ENCODE data around the gene ASXL1.
"Not testable (repeated sequence)": the region's sequence is repeated elsewhere in the genome, so short reads cannot be mapped to it uniquely, and the experiment has no call there.

Gene ASXL1

GRCh38 chr20:32455171-32455900 lies 97.2 kb downstream of the ASXL1 start:
- ATAC-seq = no peak

- ATAC-seq = no peak
Measured at GRCh38 chr20:32455901-32456701, 98.0 kb downstream of the ASXL1 start.

GRCh38 chr20:32456869-32457478 lies 98.8 kb downstream of the ASXL1 start:
- ATAC-seq = no peak

- ATAC-seq = no peak
Measured at GRCh38 chr20:32457479-32457986, 99.4 kb downstream of the ASXL1 start.

- ATAC-seq = no peak
Measured at GRCh38 chr20:32458061-32458836, 100.1 kb downstream of the ASXL1 start.

- no peak for ATAC-seq
Measured at GRCh38 chr20:32458837-32459220, 100.7 kb downstream of the ASXL1 start.

GRCh38 chr20:32460231-32460630 lies 102.1 kb downstream of the ASXL1 start:
- no peak for ATAC-seq

- no peak for ATAC-seq
Measured at GRCh38 chr20:32460683-32461320, 102.7 kb downstream of the ASXL1 start.

GRCh38 chr20:32461836-32462600 lies 103.9 kb downstream of the ASXL1 start:
- ATAC-seq = no peak

- no peak for ATAC-seq
Measured at GRCh38 chr20:32462900-32463641, 104.9 kb downstream of the ASXL1 start.

GRCh38 chr20:32463642-32464400 lies 105.7 kb downstream of the ASXL1 start:
- no peak for ATAC-seq

GRCh38 chr20:32464401-32465091 lies 106.4 kb downstream of the ASXL1 start:
- ATAC-seq = no peak

GRCh38 chr20:32465092-32465900 lies 107.2 kb downstream of the ASXL1 start:
- ATAC-seq = no peak

GRCh38 chr20:32465901-32466675 lies 108.0 kb downstream of the ASXL1 start:
- not testable (repeated sequence) for ATAC-seq

GRCh38 chr20:32466739-32467505 lies 108.8 kb downstream of the ASXL1 start:
- no peak for ATAC-seq

- ATAC-seq = no peak
Measured at GRCh38 chr20:32467506-32468312, 109.6 kb downstream of the ASXL1 start.

All from activated CD4-positive, CD25-positive, alpha-beta regulatory T cell treated with anti-CD3 and anti-CD28 coated beads, Interleukin-2, amount 50 U/mL, for 24 hours (primary cell).